Neural cell (in vitro differentiated cells): ENCODE results near the gene PLEKHA8.

Experiments used
- EP300 ChIP-seq: fragments of 450-650 bp; conservative IDR thresholded peaks from 2 replicates; pipeline ENCODE4 v1.6.1; 2014; ENCODE audit warnings: antibody characterized with exemption, mild to moderate bottlenecking, moderate library complexity; ENCODE audit not compliant: poor library complexity, severe bottlenecking
- EZH2 ChIP-seq: fragments of 200-600, 300-800 bp; shearing (Covaris generic), sonication (generic); IDR thresholded peaks from 2 replicates; pipeline ENCODE4 v1.6.1; 2014; ENCODE audit warnings: antibody characterized with exemption, low read length, borderline replicate concordance, mild to moderate bottlenecking; ENCODE audit not compliant: insufficient read depth, poor library complexity, severe bottlenecking
- MXI1 ChIP-seq: fragments of 450-650 bp; conservative IDR thresholded peaks from 2 replicates; pipeline ENCODE4 v1.6.1; 2014; ENCODE audit warnings: antibody characterized with exemption, mild to moderate bottlenecking; ENCODE audit not compliant: poor library complexity, severe bottlenecking
- POLR2AphosphoS5 ChIP-seq: IDR thresholded peaks from 2 replicates; pipeline ENCODE4 v1.6.1; 2012
- RAD21 ChIP-seq: fragments of 450-650 bp; conservative IDR thresholded peaks from 2 replicates; pipeline ENCODE4 v1.6.1; 2014; ENCODE audit warnings: antibody characterized with exemption, mild to moderate bottlenecking, moderate library complexity
- SMC3 ChIP-seq: fragments of 450-650 bp; conservative IDR thresholded peaks from 2 replicates; pipeline ENCODE4 v1.6.1; 2014; ENCODE audit warnings: antibody characterized with exemption, mild to moderate bottlenecking, moderate library complexity; ENCODE audit not compliant: poor library complexity
- TAF1 ChIP-seq: IDR thresholded peaks from 2 replicates; pipeline ENCODE4 v1.6.1; 2012; ENCODE audit warnings: low read depth
- TF ChIP-seq, protein P1 (sequence below): fragments of 450-650 bp; IDR thresholded peaks from 2 replicates; pipeline ENCODE4 v1.5.1; 2014; ENCODE audit warnings: antibody characterized with exemption, mild to moderate bottlenecking, moderate library complexity; ENCODE audit not compliant: poor library complexity, severe bottlenecking
- TF ChIP-seq, protein P2 (sequence below): IDR thresholded peaks from 2 replicates; pipeline ENCODE4 v1.6.1; 2012; ENCODE audit warnings: borderline replicate concordance

DNA sequence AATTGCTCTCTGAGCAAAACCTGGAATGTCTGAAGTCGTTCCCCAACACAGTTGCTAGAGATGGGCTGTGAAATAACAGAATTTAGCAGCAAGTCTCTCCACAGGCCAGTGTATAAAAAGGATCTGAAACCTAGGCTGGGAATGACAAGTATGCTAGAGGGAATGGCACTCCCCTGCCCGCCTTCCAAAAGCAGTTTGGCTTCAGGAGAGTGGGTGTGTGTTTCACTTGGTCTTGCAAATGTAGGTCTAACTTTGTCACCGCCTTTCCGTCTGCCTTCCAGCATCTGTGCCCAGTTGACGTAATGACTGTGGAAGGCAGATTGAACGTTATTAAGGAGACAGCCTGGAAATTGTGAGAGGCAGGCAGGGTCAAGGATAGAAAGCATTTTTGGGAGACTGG, 88.6 kb downstream of the PLEKHA8 start:
- TF ChIP-seq EZH2 (no peak), MXI1 (no peak), SMC3 (no peak), POLR2AphosphoS5 (no peak), EP300 (no peak), RAD21 (no peak), TAF1 (no peak)
- TF ChIP-seq, protein P1, sequence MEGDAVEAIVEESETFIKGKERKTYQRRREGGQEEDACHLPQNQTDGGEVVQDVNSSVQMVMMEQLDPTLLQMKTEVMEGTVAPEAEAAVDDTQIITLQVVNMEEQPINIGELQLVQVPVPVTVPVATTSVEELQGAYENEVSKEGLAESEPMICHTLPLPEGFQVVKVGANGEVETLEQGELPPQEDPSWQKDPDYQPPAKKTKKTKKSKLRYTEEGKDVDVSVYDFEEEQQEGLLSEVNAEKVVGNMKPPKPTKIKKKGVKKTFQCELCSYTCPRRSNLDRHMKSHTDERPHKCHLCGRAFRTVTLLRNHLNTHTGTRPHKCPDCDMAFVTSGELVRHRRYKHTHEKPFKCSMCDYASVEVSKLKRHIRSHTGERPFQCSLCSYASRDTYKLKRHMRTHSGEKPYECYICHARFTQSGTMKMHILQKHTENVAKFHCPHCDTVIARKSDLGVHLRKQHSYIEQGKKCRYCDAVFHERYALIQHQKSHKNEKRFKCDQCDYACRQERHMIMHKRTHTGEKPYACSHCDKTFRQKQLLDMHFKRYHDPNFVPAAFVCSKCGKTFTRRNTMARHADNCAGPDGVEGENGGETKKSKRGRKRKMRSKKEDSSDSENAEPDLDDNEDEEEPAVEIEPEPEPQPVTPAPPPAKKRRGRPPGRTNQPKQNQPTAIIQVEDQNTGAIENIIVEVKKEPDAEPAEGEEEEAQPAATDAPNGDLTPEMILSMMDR = no peak
- TF ChIP-seq, protein P2, sequence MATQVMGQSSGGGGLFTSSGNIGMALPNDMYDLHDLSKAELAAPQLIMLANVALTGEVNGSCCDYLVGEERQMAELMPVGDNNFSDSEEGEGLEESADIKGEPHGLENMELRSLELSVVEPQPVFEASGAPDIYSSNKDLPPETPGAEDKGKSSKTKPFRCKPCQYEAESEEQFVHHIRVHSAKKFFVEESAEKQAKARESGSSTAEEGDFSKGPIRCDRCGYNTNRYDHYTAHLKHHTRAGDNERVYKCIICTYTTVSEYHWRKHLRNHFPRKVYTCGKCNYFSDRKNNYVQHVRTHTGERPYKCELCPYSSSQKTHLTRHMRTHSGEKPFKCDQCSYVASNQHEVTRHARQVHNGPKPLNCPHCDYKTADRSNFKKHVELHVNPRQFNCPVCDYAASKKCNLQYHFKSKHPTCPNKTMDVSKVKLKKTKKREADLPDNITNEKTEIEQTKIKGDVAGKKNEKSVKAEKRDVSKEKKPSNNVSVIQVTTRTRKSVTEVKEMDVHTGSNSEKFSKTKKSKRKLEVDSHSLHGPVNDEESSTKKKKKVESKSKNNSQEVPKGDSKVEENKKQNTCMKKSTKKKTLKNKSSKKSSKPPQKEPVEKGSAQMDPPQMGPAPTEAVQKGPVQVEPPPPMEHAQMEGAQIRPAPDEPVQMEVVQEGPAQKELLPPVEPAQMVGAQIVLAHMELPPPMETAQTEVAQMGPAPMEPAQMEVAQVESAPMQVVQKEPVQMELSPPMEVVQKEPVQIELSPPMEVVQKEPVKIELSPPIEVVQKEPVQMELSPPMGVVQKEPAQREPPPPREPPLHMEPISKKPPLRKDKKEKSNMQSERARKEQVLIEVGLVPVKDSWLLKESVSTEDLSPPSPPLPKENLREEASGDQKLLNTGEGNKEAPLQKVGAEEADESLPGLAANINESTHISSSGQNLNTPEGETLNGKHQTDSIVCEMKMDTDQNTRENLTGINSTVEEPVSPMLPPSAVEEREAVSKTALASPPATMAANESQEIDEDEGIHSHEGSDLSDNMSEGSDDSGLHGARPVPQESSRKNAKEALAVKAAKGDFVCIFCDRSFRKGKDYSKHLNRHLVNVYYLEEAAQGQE = no peak
